Measurements from ENCODE around the gene CHCHD10. TPM values are rescaled to one million over a fixed set of nuclear protein-coding genes. Genes with fewer than 3 reads are reported as not detected.

CHCHD10 gene
- total and polyA plus RNA-seq, 10 donors, result 16.8 to 189 (median 95.1) TPM

DNA sequence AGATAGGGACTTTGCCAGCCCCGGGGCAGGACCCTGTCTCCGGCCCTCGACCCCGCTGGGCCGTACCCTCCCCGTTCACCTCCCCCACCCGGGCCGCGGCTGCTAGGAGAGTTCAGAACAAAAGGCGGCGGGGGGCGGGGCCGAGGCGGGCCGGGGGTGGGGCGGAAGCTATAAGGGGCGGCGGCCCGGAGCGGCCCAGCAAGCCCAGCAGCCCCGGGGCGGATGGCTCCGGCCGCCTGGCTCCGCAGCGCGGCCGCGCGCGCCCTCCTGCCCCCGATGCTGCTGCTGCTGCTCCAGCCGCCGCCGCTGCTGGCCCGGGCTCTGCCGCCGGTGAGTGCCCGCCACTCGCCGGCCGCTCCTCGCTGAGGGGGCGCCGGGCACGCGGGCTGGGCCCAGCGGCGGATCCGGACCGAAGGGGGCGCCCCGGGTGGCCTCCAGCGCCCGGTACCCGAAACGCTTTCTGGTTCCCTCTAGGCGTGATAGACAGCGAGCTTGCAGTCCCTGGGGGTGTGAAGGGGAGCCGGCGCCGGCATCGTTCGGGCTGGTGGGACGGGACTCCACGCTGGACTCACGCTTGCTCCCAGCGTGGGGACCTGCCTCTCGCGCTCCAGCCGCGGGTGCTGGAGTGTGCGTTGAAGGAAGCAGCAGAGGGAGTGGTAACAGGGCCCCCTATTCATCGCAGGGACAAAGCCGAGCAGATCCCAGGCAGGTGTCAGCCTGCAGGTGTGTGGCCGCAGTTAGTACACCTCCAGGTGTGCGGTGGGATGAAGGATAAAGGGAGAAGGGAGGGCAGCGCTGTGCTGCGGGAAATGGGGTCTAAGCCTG is 5.1 kb upstream of the CHCHD10 start, which contains the start of gene MMP11:
Gene MMP11, plus strand, starts transcription at position 201 of the 825 bp plus-strand sequence. Its CDS starts 22 bp downstream, at position 223.
- 5 to 16% (median 7%) methylated on average over 28 to 79 of the region's 79 CpGs for WGBS, 5 donors
- intact Hi-C loops (cut with DNase I; ENCODE audit: low total_unique reads), result loop anchor here (5.0 kb wide), 1 partner anchor 74 kb away; no protein-coding TSS in a partner anchor
- Histone ChIP-seq H3K27me3 (replicated peaks in 1 of 7) (peaks cover 0 to 16% (median 0%) of the 10 kb centered on the region in 7 donors), H3K4me1 (peaks cover 20 to 69% (median 55%) of the 10 kb centered on the region in 6 donors), H3K36me3 (no peaks in the 10 kb centered on the region), H3K9me3 (no peaks in the 10 kb centered on the region), H3K4me3 (peak within 1 kb of the TSS; percentile 8 to 75 (median 43)), H3K27ac (peak within 1 kb of the TSS in 5 of 8 donors; percentile 39 to 72 (median 56))
- TF ChIP-seq, protein P1, sequence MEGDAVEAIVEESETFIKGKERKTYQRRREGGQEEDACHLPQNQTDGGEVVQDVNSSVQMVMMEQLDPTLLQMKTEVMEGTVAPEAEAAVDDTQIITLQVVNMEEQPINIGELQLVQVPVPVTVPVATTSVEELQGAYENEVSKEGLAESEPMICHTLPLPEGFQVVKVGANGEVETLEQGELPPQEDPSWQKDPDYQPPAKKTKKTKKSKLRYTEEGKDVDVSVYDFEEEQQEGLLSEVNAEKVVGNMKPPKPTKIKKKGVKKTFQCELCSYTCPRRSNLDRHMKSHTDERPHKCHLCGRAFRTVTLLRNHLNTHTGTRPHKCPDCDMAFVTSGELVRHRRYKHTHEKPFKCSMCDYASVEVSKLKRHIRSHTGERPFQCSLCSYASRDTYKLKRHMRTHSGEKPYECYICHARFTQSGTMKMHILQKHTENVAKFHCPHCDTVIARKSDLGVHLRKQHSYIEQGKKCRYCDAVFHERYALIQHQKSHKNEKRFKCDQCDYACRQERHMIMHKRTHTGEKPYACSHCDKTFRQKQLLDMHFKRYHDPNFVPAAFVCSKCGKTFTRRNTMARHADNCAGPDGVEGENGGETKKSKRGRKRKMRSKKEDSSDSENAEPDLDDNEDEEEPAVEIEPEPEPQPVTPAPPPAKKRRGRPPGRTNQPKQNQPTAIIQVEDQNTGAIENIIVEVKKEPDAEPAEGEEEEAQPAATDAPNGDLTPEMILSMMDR (IDR thresholded peaks at IDR 0.05 in 8 of 11, conservative IDR thresholded peaks at IDR 0.05 in 3 of 11), result peak in 1 of 11 experiments; percentile 13
- no peak for TF ChIP-seq POLR2A (IDR thresholded peaks at IDR 0.05)
- peak in 1 of 3 donors; percentile 19 for TF ChIP-seq POLR2AphosphoS5 (IDR thresholded peaks at IDR 0.05)
- peak; percentile 90 for DNase-seq

DNA sequence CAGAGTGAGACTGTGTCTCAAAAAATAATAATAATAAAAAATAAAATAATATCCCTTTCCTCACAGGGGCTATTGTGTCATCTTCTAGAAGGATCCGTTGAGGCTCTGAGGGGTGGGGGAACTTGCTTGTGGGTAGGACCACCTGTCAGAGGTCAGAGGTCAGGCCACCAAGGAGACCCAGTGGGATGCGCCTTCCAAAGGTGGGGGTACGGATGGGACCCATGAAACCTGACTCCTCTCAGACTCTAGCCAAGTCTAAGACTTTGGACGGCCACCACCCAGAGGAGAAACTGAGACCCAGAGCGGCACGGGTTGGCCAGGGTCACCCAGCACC is 4.5 kb upstream of the CHCHD10 start:
- Histone ChIP-seq H3K4me3 (peak overlapping the region; percentile 8 to 75 (median 43)), H3K4me1 (peaks cover 21 to 75% (median 56%) of the 10 kb centered on the region in 6 donors), H3K27me3 (replicated peaks in 1 of 7) (peaks cover 0 to 16% (median 0%) of the 10 kb centered on the region in 7 donors), H3K36me3 (no peaks in the 10 kb centered on the region), H3K27ac (peak overlapping the region in 4 of 8 donors; percentile 48 to 72 (median 59)), H3K9me3 (no peaks in the 10 kb centered on the region)
- DNase-seq, result no peak
- 22 to 41% (median 31%) methylated on average over 4 to 6 of the region's 6 CpGs for WGBS, 5 donors
- intact Hi-C loops (cut with DNase I; ENCODE audit: low total_unique reads), result loop anchor here (5.0 kb wide), 1 partner anchor 75 kb away; no protein-coding TSS in a partner anchor
- TF ChIP-seq, protein P1 (IDR thresholded peaks at IDR 0.05 in 8 of 11, conservative IDR thresholded peaks at IDR 0.05 in 3 of 11), result no peak
- TF ChIP-seq POLR2A (IDR thresholded peaks at IDR 0.05) (no peak), POLR2AphosphoS5 (IDR thresholded peaks at IDR 0.05) (no peak)

DNA sequence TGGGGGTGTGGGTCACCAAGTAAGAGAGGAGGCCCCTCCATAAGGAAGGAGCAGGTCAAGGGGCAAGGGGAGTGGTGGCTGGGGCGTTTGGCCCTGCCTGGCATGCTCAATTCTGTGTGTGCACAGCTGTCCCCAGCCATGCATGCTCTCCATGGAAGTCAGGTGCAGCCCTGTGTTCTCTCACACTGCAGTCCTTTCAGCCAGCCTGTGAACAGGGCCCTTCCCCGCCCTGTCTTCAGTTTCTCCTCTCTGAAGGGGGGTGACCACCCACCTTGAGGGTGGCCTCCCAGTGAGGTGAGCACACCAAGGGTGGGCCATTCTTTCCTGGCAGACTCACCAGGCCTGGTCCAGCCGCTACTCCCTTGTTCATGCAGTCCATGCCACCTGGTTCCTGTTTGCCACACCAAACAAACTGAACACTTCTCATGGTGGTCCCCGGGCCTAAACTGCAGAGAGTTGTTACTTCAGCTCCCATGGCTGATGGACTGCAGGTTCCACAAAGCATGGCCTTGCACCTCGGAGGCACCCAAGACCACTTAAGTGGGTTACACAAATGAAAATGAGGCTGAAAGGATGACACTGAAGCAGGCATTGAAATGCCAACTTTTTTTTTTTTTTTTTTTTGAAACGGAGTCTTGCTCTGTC is 1.7 kb upstream of the CHCHD10 start:
- 46 to 61% (median 52%) methylated on average over 5 to 6 of the region's 6 CpGs for WGBS, 5 donors
- intact Hi-C loops (cut with DNase I; ENCODE audit: low total_unique reads), result no loop called here

More for the DNA sequence above, 1.7 kb upstream of the CHCHD10 start:
- TF ChIP-seq POLR2A (IDR thresholded peaks at IDR 0.05), result no peak
- TF ChIP-seq, protein P1 (IDR thresholded peaks at IDR 0.05 in 8 of 11, conservative IDR thresholded peaks at IDR 0.05 in 3 of 11), result peak in 1 of 11 experiments; percentile 9
- peaks cover 0 to 18% (median 0%) of the 10 kb centered on the region in 6 donors for H3K36me3 ChIP-seq
- peaks cover 36 to 98% (median 79%) of the 10 kb centered on the region in 6 donors for H3K4me1 ChIP-seq
- no peak overlapping the region for H3K4me3 ChIP-seq
- DNase-seq, result no peak
- peaks cover 0 to 16% (median 0%) of the 10 kb centered on the region in 7 donors for H3K27me3 ChIP-seq (replicated peaks in 1 of 7)
- no peaks in the 10 kb centered on the region for H3K9me3 ChIP-seq
- no peak overlapping the region for H3K27ac ChIP-seq

Measured in spleen (tissue), 11 donors.